GM18526 (cell line): ENCODE measurements around the gene LINC00237.

Experiments
- POLR2A ChIP-seq: IDR thresholded peaks from 3 replicates; pipeline ENCODE4 v1.6.1; 2011; ENCODE audit not compliant: insufficient read length; ENCODE audit errors: extremely low read depth

Gene LINC00237

GRCh38 chr20:21090111-21090618 lies 16.0 kb downstream of the LINC00237 start:
- TF ChIP-seq POLR2A, result no peak

DNA sequence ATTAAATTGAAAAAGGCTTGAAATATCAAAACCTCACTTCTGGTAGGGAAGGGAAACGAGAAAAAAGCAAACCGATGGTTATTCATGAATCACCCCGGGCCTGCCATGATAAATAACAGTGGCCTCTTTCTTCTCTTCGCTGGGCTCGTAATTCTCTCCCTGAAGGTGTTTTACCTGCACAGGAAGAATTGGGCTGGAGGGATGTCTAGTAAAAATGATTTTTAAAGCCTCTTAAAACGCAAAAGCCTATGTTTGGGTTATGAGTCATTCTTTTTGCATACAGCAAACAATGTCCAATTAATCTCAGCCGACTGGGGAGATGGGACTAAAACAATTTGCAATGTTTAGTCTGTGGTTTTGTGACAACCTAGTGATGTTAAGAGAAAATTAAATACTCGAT lies 16.8 kb downstream of the LINC00237 start:
- no peak for TF ChIP-seq POLR2A

- TF ChIP-seq POLR2A, result no peak
Measured at GRCh38 chr20:21087862-21088540, 18.2 kb downstream of the LINC00237 start.

- TF ChIP-seq POLR2A, result no peak
Measured at GRCh38 chr20:21083825-21084325, 22.3 kb downstream of the LINC00237 start.

- TF ChIP-seq POLR2A, result no peak
Measured at GRCh38 chr20:21082584-21082983, 23.6 kb downstream of the LINC00237 start.

GRCh38 chr20:21077809-21078345 lies 28.3 kb downstream of the LINC00237 start:
- TF ChIP-seq POLR2A, result no peak

GRCh38 chr20:21076073-21076472 lies 30.1 kb downstream of the LINC00237 start:
- no peak for TF ChIP-seq POLR2A

- no peak for TF ChIP-seq POLR2A
Measured at GRCh38 chr20:21075471-21075870, 30.7 kb downstream of the LINC00237 start.

GRCh38 chr20:21074605-21075336 lies 31.4 kb downstream of the LINC00237 start:
- no peak for TF ChIP-seq POLR2A

DNA sequence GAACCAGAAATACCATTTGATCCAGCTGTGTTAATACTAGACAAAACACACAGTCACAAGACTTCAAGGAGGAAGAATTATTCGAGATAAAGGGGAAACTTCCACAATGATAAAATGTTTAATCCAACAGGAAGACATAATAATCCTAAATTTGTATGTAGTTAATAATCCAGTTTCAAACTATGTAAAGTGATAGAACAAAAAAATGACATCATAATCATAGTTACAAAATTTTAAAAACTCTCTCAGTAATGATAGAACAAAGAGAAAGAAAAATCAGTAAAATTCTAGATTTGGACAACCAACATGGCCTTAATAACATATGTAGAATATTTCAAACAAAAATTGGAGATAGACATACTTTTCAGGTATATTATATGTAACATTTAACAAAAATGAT lies 38.9 kb downstream of the LINC00237 start:
- TF ChIP-seq POLR2A, result no peak

- no peak for TF ChIP-seq POLR2A
Measured at GRCh38 chr20:21064924-21065323, 41.2 kb downstream of the LINC00237 start.

GRCh38 chr20:21063276-21063675 lies 42.9 kb downstream of the LINC00237 start:
- no peak for TF ChIP-seq POLR2A

DNA sequence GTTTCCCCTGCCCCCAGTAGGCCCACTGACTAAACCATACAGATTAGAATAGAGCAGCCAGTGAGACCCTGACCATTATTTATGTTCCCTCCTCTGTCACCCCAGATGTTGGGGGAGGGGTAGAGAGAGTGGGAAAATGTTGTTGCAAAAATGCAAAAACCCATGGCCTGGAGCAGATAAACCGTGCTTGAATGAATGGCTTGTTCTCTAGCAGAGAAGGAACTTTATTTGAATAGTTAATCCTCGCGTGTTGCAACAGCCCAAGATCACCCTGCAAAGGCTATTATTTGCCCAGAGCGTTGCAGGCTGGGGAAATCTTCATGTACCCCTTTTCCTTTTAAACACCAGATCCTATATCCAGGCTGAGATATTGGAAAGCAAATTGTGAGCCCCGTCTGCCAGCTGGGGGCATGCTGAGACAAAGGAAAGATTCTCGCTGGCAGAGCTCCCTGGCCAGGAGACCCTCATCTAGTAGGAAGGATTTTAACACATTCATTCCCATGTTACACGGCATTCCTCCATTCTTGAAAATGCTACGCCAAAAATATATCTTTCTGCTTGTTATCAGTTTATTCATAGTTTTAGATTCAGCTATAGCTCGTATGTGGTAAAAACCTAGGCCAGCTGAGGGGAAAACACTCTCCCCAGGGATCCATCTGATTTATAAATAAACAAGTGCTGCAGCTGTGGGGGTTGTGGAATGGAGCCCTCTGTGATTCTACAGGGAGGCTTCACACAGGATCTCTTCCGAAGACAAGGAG lies 53.0 kb downstream of the LINC00237 start:
- TF ChIP-seq POLR2A, result no peak

GRCh38 chr20:21052686-21053001 lies 53.5 kb downstream of the LINC00237 start:
- TF ChIP-seq POLR2A, result no peak

GRCh38 chr20:21052241-21052640 lies 53.9 kb downstream of the LINC00237 start:
- TF ChIP-seq POLR2A, result no peak
